HepG2 (cell line): ENCODE data around the gene VASN. TPM values are rescaled to one million over a fixed set of nuclear protein-coding genes. Genes with fewer than 3 reads are reported as not detected.

Source experiments
- CC2D1A ChIP-seq: sonication (generic); formaldehyde crosslinking; IDR thresholded peaks from 2 replicates; pipeline ENCODE4 v1.8.1; 2023; ENCODE audit warnings: mild to moderate bottlenecking, missing genetic modification reagents
- CENPBD1 ChIP-seq: sonication (generic); formaldehyde crosslinking; IDR thresholded peaks from 2 replicates; pipeline ENCODE4 v1.8.0; 2022; ENCODE audit warnings: missing genetic modification reagents, low read depth, mild to moderate bottlenecking, borderline replicate concordance
- CHCHD3 ChIP-seq: sonication (generic); formaldehyde crosslinking; IDR thresholded peaks from 2 replicates; pipeline ENCODE4 v1.8.0; 2022; ENCODE audit warnings: mild to moderate bottlenecking, missing genetic modification reagents, moderate library complexity
- E2F5 ChIP-seq: sonication (generic); formaldehyde crosslinking; conservative IDR thresholded peaks from 2 replicates; pipeline ENCODE4 v1.4.0; 2020; ENCODE audit warnings: missing genetic modification reagents
- ERF ChIP-seq: IDR thresholded peaks from 2 replicates; pipeline ENCODE4 v1.6.1; 2018; ENCODE audit warnings: missing biosample characterization, missing genetic modification reagents
- GABPB1 ChIP-seq: IDR thresholded peaks from 2 replicates; pipeline ENCODE4 v1.6.1; 2016; ENCODE audit warnings: mild to moderate bottlenecking, missing genetic modification reagents, moderate library complexity, missing compliant biosample characterization
- JARID2 ChIP-seq: sonication (generic); formaldehyde crosslinking; IDR thresholded peaks from 2 replicates; pipeline ENCODE4 v1.8.1; 2023; ENCODE audit warnings: missing genetic modification reagents, inconsistent platforms; ENCODE audit not compliant: insufficient replicate concordance
- KMT2A ChIP-seq: sonication (generic); formaldehyde crosslinking; IDR thresholded peaks from 2 replicates; pipeline ENCODE4 v1.4.0; 2020; ENCODE audit warnings: missing genetic modification reagents
- LCORL ChIP-seq, 2 experiments: fragments of 450-650 bp in 1 of 2; sonication (generic) in 1 of 2; formaldehyde crosslinking in 1 of 2; IDR thresholded peaks; 2 replicates each; pipeline versions ENCODE4 v1.5.0 to v1.6.1; 2017 to 2020; ENCODE audit warnings: antibody characterized with exemption in 1 of 2, missing genetic modification reagents in 1 of 2
- NR0B2 ChIP-seq: sonication (generic); formaldehyde crosslinking; IDR thresholded peaks from 2 replicates; pipeline ENCODE4 v1.4.0; 2020; ENCODE audit warnings: mild to moderate bottlenecking, missing genetic modification reagents
- RARA ChIP-seq: IDR thresholded peaks from 2 replicates; pipeline ENCODE4 v1.6.1; 2016; ENCODE audit warnings: missing genetic modification reagents, missing compliant biosample characterization
- RBFOX2 ChIP-seq: fragments of 200-400 bp; formaldehyde crosslinking; IDR thresholded peaks from 2 replicates; pipeline ENCODE4 v1.6.1; 2017; ENCODE audit warnings: low read depth, mild to moderate bottlenecking, low read length
- SNRNP70 ChIP-seq: fragments of 200-400 bp; formaldehyde crosslinking; IDR thresholded peaks from 2 replicates; pipeline ENCODE4 v1.6.1; 2017; ENCODE audit warnings: mild to moderate bottlenecking, low read depth, low read length, moderate library complexity
- THYN1 ChIP-seq: sonication (generic); formaldehyde crosslinking; IDR thresholded peaks from 2 replicates; pipeline ENCODE4 v1.8.1; 2023; ENCODE audit warnings: low read depth, mild to moderate bottlenecking, moderate library complexity, missing genetic modification reagents, borderline replicate concordance
- TOPORS ChIP-seq: sonication (generic); formaldehyde crosslinking; IDR thresholded peaks from 2 replicates; pipeline ENCODE4 v1.8.0; 2023; ENCODE audit warnings: mild to moderate bottlenecking, missing genetic modification reagents
- ZBTB21 ChIP-seq: sonication (generic); formaldehyde crosslinking; IDR thresholded peaks from 2 replicates; pipeline ENCODE4 v1.4.0; 2020; ENCODE audit warnings: missing genetic modification reagents
- ZNF333 ChIP-seq: sonication (generic); formaldehyde crosslinking; IDR thresholded peaks from 2 replicates; pipeline ENCODE4 v1.4.0; 2020; ENCODE audit warnings: mild to moderate bottlenecking, missing genetic modification reagents, borderline replicate concordance
- ZNF546 ChIP-seq: sonication (generic); formaldehyde crosslinking; conservative IDR thresholded peaks from 2 replicates; pipeline ENCODE4 v1.8.1; 2023; ENCODE audit warnings: mild to moderate bottlenecking, missing genetic modification reagents
- ZNF549 ChIP-seq: sonication (generic); formaldehyde crosslinking; IDR thresholded peaks from 2 replicates; pipeline ENCODE4 v1.5.0; 2020; ENCODE audit warnings: missing genetic modification reagents
- ZNF563 ChIP-seq: sonication (generic); formaldehyde crosslinking; IDR thresholded peaks from 2 replicates; pipeline ENCODE4 v1.8.0; 2022; ENCODE audit warnings: mild to moderate bottlenecking, moderate library complexity, missing genetic modification reagents
- ZNF737 ChIP-seq: sonication (generic); formaldehyde crosslinking; IDR thresholded peaks from 2 replicates; pipeline ENCODE4 v1.5.0; 2020; ENCODE audit warnings: missing genetic modification reagents, mild to moderate bottlenecking, borderline replicate concordance
- polyA plus RNA-seq, 8 experiments: library from polyadenylated mRNA; depleted of rRNA in 3 of 8; stranded (reverse) in 7 of 8; unstranded in 1 of 8; fragments of >200 nt; fragmentation: Illumina TruSeq in 4 of 8; extraction: Trizol in 4 of 8; gene quantifications; 2 replicates each; pipeline versions ENCODE4 v1.2.1 to v1.2.3, GENCODE V29; 2011 to 2016; ENCODE audit warnings: low read depth in 4 of 8, missing spikeins in 1 of 8, mixed read lengths in 1 of 8; ENCODE audit not compliant: insufficient read depth in 1 of 8
- total RNA-seq, 5 experiments: library from RNA; depleted of rRNA; stranded (reverse); fragments of >200 nt; fragmentation: Illumina TruSeq; extraction: Trizol; gene quantifications; 2 replicates each; pipeline ENCODE4 v1.2.3, GENCODE V29; 2016; ENCODE audit warnings: low read depth in 1 of 5
- TF ChIP-seq, protein P1 (sequence below): sonication (generic); formaldehyde crosslinking; IDR thresholded peaks from 2 replicates; pipeline ENCODE4 v1.5.0; 2020; ENCODE audit warnings: missing genetic modification reagents
- TF ChIP-seq, protein P2 (sequence below): sonication (generic); formaldehyde crosslinking; IDR thresholded peaks from 2 replicates; pipeline ENCODE4 v1.4.0; 2020; ENCODE audit warnings: missing genetic modification reagents, mild to moderate bottlenecking, borderline replicate concordance
- TF ChIP-seq, protein P3 (sequence below): IDR thresholded peaks from 2 replicates; pipeline ENCODE4 v1.6.1; 2018; ENCODE audit warnings: missing genetic modification reagents, mild to moderate bottlenecking, missing compliant biosample characterization

The VASN gene
- total and polyA plus RNA-seq, 2 of the 13 experiments (the other 11 are each of a cell fraction or from before 2014, with no cell fraction given), result 8.4 to 18.2 TPM

- TF ChIP-seq NR0B2 (CRISPR knock-in tag) (peak; percentile 61; the same call in 1 of the 2 replicates), RARA (CRISPR knock-in tag) (0 out of 2 replicates have a peak, but pooled peaks have one; percentile 12), E2F5 (CRISPR knock-in tag) (peak; percentile 75), JARID2 (CRISPR knock-in tag) (no peak), ZNF549 (CRISPR knock-in tag) (no peak), TOPORS (no peak), ERF (CRISPR knock-in tag) (no peak), ZNF737 (no peak), GABPB1 (peak; percentile 41; the same call in 1 of the 2 replicates), ZNF546 (CRISPR knock-in tag) (peak; percentile 79; the same call in 1 of the 2 replicates), CC2D1A (CRISPR knock-in tag) (no peak), LCORL (IDR thresholded peaks at IDR 0.05) (no peak), LCORL (CRISPR knock-in tag; IDR thresholded peaks at IDR 0.05) (no peak; the same call in 1 of the 2 replicates), THYN1 (CRISPR knock-in tag) (0 out of 2 replicates have a peak, but pooled peaks have one; percentile 52), KMT2A (CRISPR knock-in tag) (no peak), CENPBD1 (CRISPR knock-in tag) (no peak), ZNF333 (CRISPR knock-in tag) (no peak), SNRNP70 (no peak), CHCHD3 (CRISPR knock-in tag) (0 out of 2 replicates have a peak, but pooled peaks have one; percentile 21), ZBTB21 (CRISPR knock-in tag) (no peak), RBFOX2 (peak; percentile 68), ZNF563 (CRISPR knock-in tag) (peak; percentile 86; the same call in 1 of the 2 replicates)
- TF ChIP-seq, protein P1, sequence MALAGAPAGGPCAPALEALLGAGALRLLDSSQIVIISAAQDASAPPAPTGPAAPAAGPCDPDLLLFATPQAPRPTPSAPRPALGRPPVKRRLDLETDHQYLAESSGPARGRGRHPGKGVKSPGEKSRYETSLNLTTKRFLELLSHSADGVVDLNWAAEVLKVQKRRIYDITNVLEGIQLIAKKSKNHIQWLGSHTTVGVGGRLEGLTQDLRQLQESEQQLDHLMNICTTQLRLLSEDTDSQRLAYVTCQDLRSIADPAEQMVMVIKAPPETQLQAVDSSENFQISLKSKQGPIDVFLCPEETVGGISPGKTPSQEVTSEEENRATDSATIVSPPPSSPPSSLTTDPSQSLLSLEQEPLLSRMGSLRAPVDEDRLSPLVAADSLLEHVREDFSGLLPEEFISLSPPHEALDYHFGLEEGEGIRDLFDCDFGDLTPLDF (CRISPR knock-in tag), result peak; percentile 84
- TF ChIP-seq, protein P2, sequence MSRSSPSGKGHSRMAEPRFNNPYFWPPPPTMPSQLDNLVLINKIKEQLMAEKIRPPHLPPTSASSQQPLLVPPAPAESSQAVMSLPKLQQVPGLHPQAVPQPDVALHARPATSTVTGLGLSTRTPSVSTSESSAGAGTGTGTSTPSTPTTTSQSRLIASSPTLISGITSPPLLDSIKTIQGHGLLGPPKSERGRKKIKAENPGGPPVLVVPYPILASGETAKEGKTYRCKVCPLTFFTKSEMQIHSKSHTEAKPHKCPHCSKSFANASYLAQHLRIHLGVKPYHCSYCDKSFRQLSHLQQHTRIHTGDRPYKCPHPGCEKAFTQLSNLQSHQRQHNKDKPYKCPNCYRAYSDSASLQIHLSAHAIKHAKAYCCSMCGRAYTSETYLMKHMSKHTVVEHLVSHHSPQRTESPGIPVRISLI, result no peak
- TF ChIP-seq, protein P3, sequence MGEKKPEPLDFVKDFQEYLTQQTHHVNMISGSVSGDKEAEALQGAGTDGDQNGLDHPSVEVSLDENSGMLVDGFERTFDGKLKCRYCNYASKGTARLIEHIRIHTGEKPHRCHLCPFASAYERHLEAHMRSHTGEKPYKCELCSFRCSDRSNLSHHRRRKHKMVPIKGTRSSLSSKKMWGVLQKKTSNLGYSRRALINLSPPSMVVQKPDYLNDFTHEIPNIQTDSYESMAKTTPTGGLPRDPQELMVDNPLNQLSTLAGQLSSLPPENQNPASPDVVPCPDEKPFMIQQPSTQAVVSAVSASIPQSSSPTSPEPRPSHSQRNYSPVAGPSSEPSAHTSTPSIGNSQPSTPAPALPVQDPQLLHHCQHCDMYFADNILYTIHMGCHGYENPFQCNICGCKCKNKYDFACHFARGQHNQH (CRISPR knock-in tag), result no peak; the same call in 1 of the 2 replicates
These were observed 44.8 kb downstream of the VASN start, which contains the start of gene CORO7 (continued) for GRCh38 chr16:4416200-4417032.
